ENCODE measurements around the gene PLB1.

DNA sequence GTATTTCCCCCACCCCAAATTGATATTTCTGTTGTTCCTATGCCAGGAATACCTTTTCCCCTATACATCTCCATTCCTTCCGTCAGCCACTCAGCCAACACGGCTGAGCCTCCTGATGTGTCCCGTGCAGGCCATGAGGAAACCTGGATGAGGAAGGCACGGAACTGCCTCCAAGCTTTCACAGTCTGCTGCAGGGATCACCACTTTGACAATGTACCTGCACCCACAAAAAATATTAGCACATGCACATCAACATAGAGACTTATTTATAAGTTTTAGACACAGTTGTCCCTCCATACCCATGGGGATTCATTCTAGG lies 154.4 kb downstream of the PLB1 start:
- no peak for TF ChIP-seq POLR2A (IDR thresholded peaks at IDR 0.05)
- TF ChIP-seq, protein P1, sequence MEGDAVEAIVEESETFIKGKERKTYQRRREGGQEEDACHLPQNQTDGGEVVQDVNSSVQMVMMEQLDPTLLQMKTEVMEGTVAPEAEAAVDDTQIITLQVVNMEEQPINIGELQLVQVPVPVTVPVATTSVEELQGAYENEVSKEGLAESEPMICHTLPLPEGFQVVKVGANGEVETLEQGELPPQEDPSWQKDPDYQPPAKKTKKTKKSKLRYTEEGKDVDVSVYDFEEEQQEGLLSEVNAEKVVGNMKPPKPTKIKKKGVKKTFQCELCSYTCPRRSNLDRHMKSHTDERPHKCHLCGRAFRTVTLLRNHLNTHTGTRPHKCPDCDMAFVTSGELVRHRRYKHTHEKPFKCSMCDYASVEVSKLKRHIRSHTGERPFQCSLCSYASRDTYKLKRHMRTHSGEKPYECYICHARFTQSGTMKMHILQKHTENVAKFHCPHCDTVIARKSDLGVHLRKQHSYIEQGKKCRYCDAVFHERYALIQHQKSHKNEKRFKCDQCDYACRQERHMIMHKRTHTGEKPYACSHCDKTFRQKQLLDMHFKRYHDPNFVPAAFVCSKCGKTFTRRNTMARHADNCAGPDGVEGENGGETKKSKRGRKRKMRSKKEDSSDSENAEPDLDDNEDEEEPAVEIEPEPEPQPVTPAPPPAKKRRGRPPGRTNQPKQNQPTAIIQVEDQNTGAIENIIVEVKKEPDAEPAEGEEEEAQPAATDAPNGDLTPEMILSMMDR (IDR thresholded peaks at IDR 0.05), result no peak

All from right lobe of liver (tissue), 4 donors.